Upper lobe of left lung (tissue), 6 donors: ENCODE results near the gene TPRG1. TPM values are rescaled to one million over a fixed set of nuclear protein-coding genes. Genes with fewer than 3 reads are reported as not detected.

Experiments
- ATAC-seq, 2 donors: fragments of 200-7000 bp; cut with Tn5 transposase; one replicate each; pipeline ENCODE4 v1.9.1; 2022; ENCODE audit warnings: mild to moderate bottlenecking in 2 of 2, moderate library complexity in 2 of 2; ENCODE audit not compliant: low FRiP score in 2 of 2
- DNase-seq, 2 donors: peaks; one replicate each; pipeline ENCODE4 v3.0.0-alpha.2; 2019 to 2020
- H3K27ac ChIP-seq, 4 donors: fragments of 200-600 bp; sonication (generic); one replicate each; pipeline ENCODE4 v1.5.1; 2016 to 2019
- H3K27me3 ChIP-seq, 4 donors: fragments of 200-600 bp; sonication (generic); one replicate each; pipeline ENCODE4 v1.5.1; 2017 to 2019
- H3K36me3 ChIP-seq, 4 donors: fragments of 200-600 bp; sonication (generic); one replicate each; pipeline ENCODE4 v1.5.1; 2016 to 2019
- H3K4me1 ChIP-seq, 4 donors: fragments of 200-600 bp; sonication (generic); one replicate each; pipeline ENCODE4 v1.5.1; 2018 to 2019
- H3K4me3 ChIP-seq, 4 donors: fragments of 200-600 bp; sonication (generic); one replicate each; pipeline ENCODE4 v1.5.1; 2017 to 2019; ENCODE audit warnings: mild to moderate bottlenecking in 2 of 4, moderate library complexity in 1 of 4
- H3K9me3 ChIP-seq, 4 donors: fragments of 200-600 bp; sonication (generic); one replicate each; pipeline ENCODE4 v1.5.1; 2018 to 2019
- EP300 ChIP-seq, 4 donors: sonication (generic); formaldehyde crosslinking; IDR thresholded peaks; one replicate each; pipeline ENCODE4 v1.5.1; 2017; ENCODE audit warnings: antibody characterized with exemption in 4 of 4, control low read depth in 2 of 4
- POLR2A ChIP-seq, 4 donors: fragments of 450-650 bp; IDR thresholded peaks; one replicate each; pipeline ENCODE4 v1.5.1; 2016 to 2017; ENCODE audit warnings: antibody characterized with exemption in 4 of 4, mild to moderate bottlenecking in 2 of 4
- POLR2AphosphoS5 ChIP-seq, 2 donors: sonication (generic); formaldehyde crosslinking; IDR thresholded peaks; one replicate each; pipeline ENCODE4 v1.5.1; 2017; ENCODE audit warnings: antibody characterized with exemption in 2 of 2
- WGBS, 2 donors: methylation state at CpG; one replicate each; pipeline ENCODE4 v1.1.5; 2017 to 2018; 5-methylcytosine and 5-hydroxymethylcytosine counted together
- total RNA-seq, 6 donors: library from RNA; depleted of rRNA in 4 of 6; stranded (reverse); fragments of >200 nt in 4 of 6; gene quantifications; one replicate each; pipeline versions ENCODE4 v1.1.0 to v1.2.1, GENCODE V29; 2016 to 2021
- TF ChIP-seq, protein P1 (sequence below), 6 experiments: fragments of 450-650 bp in 4 of 6; fragments of 200-600 bp in 2 of 6; sonication (generic) in 2 of 6; IDR thresholded peaks; one replicate each; pipeline ENCODE4 v1.5.1; 2016 to 2019; ENCODE audit warnings: antibody characterized with exemption in 6 of 6
- donor health status: DM: no; HTN: no; CAD: no; lungs with moderate emphysema.
- donor health status: DM: no; HTN: yes; CAD: no; lungs with severe emphysema.

TPRG1 gene
- total RNA-seq, 6 donors from 2014 or later: 12.8 to 76.5 (median 25.9) TPM

DNA sequence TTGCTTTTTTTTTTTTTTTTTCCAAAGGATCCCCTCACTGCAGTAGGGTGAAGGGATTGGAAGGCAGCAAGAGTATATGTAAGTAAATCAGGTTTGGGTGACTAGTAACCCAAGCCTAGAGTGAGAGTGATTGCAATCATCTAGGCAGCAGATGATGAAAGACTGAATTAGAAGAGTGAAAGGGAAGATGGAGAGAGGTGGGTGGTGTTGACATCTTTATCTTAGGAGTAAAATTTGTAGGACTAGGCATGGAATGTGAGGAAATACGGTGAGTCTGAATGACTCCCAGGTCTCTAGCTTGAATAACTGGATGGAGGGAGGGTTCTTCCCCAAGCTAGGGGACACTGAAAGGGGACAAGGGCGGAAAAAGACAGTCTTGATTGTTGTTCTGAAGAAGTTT, 63.4 kb downstream of the TPRG1 start:
- no peak overlapping the region for H3K27ac ChIP-seq
- no peak for ATAC-seq
- H3K27me3 ChIP-seq: no peaks in the 10 kb centered on the region
- H3K9me3 ChIP-seq: no peaks in the 10 kb centered on the region
- H3K36me3 ChIP-seq: no peaks in the 10 kb centered on the region
- no peak overlapping the region for H3K4me3 ChIP-seq
- no peaks in the 10 kb centered on the region for H3K4me1 ChIP-seq
- DNase-seq: no peak
- WGBS, 2 donors: 77 to 79% methylated on average over 2 of the region's 2 CpGs
- TF ChIP-seq, protein P1, sequence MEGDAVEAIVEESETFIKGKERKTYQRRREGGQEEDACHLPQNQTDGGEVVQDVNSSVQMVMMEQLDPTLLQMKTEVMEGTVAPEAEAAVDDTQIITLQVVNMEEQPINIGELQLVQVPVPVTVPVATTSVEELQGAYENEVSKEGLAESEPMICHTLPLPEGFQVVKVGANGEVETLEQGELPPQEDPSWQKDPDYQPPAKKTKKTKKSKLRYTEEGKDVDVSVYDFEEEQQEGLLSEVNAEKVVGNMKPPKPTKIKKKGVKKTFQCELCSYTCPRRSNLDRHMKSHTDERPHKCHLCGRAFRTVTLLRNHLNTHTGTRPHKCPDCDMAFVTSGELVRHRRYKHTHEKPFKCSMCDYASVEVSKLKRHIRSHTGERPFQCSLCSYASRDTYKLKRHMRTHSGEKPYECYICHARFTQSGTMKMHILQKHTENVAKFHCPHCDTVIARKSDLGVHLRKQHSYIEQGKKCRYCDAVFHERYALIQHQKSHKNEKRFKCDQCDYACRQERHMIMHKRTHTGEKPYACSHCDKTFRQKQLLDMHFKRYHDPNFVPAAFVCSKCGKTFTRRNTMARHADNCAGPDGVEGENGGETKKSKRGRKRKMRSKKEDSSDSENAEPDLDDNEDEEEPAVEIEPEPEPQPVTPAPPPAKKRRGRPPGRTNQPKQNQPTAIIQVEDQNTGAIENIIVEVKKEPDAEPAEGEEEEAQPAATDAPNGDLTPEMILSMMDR (IDR thresholded peaks at IDR 0.05): no peak
- TF ChIP-seq EP300 (IDR thresholded peaks at IDR 0.05) (no peak), POLR2A (IDR thresholded peaks at IDR 0.05) (no peak), POLR2AphosphoS5 (IDR thresholded peaks at IDR 0.05) (no peak)

DNA sequence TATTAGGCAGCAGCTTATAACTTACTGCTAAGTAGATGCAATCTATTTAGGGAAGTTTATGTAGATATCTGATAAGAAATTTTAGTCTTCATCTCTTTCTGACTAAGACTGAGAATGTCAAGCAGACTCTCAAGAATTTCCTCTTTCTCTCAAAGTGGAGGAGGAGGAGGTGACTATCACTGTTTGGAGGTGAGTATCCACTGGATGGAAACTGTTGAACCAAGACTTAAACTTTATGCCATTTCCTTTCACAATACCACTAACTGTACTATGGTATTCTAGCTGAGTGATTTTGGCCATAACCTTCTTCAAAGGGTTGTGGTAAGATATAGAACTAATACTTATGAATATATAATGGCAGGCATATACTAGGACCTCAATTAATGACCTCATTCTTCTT, 64.6 kb downstream of the TPRG1 start:
- H3K4me1 ChIP-seq: no peaks in the 10 kb centered on the region
- ATAC-seq (no peak), DNase-seq (no peak)
- H3K9me3 ChIP-seq: no peaks in the 10 kb centered on the region
- H3K27ac ChIP-seq: no peak overlapping the region
- H3K27me3 ChIP-seq: no peaks in the 10 kb centered on the region
- H3K36me3 ChIP-seq: no peaks in the 10 kb centered on the region
- TF ChIP-seq POLR2A (IDR thresholded peaks at IDR 0.05): no peak
- TF ChIP-seq, protein P1 (IDR thresholded peaks at IDR 0.05): no peak
- TF ChIP-seq POLR2AphosphoS5 (IDR thresholded peaks at IDR 0.05): no peak
- no peak for TF ChIP-seq EP300 (IDR thresholded peaks at IDR 0.05)
- no peak overlapping the region for H3K4me3 ChIP-seq

DNA sequence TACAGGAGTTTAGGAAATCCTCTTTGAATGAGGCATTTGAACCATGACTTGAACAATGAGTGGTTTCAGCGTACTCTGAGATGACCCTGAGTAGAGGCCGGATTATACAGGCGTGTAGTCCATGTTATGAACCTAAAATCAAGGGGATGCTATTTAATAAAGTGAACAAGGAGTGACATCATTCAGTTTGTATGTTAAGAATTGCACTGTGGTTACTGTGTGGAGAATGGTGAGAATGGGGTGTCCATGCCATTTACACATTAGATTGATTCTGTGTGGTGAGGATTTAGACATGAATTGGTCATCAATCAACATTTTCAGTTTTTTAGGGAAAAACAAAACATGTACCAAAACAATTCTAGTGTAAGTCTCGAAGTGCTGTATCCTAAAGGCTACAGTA, 65.8 kb downstream of the TPRG1 start:
- ATAC-seq: no peak
- Histone ChIP-seq H3K36me3 (no peaks in the 10 kb centered on the region), H3K9me3 (no peaks in the 10 kb centered on the region), H3K27ac (no peak overlapping the region), H3K4me1 (no peaks in the 10 kb centered on the region), H3K27me3 (no peaks in the 10 kb centered on the region), H3K4me3 (no peak overlapping the region)
- DNase-seq: no peak
- 90 to 92% methylated on average over 4 of the region's 4 CpGs for WGBS, 2 donors
- TF ChIP-seq, protein P1 (IDR thresholded peaks at IDR 0.05): no peak
- TF ChIP-seq POLR2AphosphoS5 (IDR thresholded peaks at IDR 0.05): no peak
- TF ChIP-seq EP300 (IDR thresholded peaks at IDR 0.05): no peak

DNA sequence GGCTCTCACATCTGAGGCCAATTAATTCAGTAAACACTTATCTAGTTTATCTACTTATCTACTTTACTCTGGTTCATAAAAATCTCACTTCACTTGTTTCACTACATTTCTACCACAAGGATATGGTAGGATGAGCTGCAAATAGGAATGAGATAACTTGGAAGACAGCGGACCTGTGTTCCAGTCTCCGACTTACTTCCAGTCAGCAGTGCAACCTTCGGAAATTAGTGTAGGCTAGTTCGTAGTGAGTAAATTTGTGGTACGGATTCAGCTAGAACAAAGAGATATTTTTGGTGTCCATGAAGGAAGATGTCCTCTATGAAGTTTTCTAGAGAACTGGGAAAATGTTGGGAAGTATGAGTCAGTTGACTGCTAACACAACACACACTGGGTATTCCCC, 66.3 kb downstream of the TPRG1 start:
- ATAC-seq: no peak
- Histone ChIP-seq H3K4me1 (no peaks in the 10 kb centered on the region), H3K27ac (no peak overlapping the region), H3K27me3 (no peaks in the 10 kb centered on the region), H3K4me3 (no peak overlapping the region), H3K36me3 (no peaks in the 10 kb centered on the region), H3K9me3 (peaks cover 0 to 2% (median 1%) of the 10 kb centered on the region in 4 donors)
- DNase-seq: no peak
- 98 to 99% methylated on average over 5 of the region's 5 CpGs for WGBS, 2 donors
- TF ChIP-seq, protein P1 (IDR thresholded peaks at IDR 0.05): no peak
- no peak for TF ChIP-seq POLR2AphosphoS5 (IDR thresholded peaks at IDR 0.05)
- no peak for TF ChIP-seq POLR2A (IDR thresholded peaks at IDR 0.05)
- TF ChIP-seq EP300 (IDR thresholded peaks at IDR 0.05): no peak

DNA sequence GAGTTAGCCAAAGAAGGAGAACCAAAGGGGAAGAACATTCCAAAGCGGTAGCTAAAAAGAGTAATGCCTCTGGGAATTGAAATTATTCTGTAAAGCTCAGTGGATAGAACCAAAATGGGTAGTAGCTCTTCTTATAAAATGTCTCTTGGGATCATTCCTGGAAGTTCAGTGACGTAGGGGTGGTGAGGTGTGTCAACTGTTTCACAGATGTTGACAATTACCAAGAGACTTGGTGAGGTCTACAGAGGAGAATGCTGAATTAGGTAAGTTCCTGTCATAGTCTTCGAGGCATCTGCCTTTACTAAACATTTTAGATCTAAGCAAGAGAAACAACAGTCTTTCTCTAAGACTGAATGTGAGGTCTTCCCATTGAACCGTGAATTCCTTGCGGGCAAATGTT, 67.8 kb downstream of the TPRG1 start:
- ATAC-seq: no peak
- Histone ChIP-seq H3K4me1 (no peaks in the 10 kb centered on the region), H3K27ac (no peak overlapping the region), H3K27me3 (no peaks in the 10 kb centered on the region), H3K36me3 (no peaks in the 10 kb centered on the region), H3K4me3 (no peak overlapping the region), H3K9me3 (peaks cover 0 to 10% (median 5%) of the 10 kb centered on the region in 4 donors)
- WGBS, 2 donors: 93% methylated on average over 5 of the region's 5 CpGs
- no peak for DNase-seq
- TF ChIP-seq, protein P1 (IDR thresholded peaks at IDR 0.05): no peak
- TF ChIP-seq POLR2A (IDR thresholded peaks at IDR 0.05): no peak
- TF ChIP-seq POLR2AphosphoS5 (IDR thresholded peaks at IDR 0.05): no peak
- TF ChIP-seq EP300 (IDR thresholded peaks at IDR 0.05): no peak
